SU-DHL-6 (cell line): ENCODE results near the gene TSHR.

ENCODE experiments used
- H2AFZ ChIP-seq: fragments of 200-600 bp; sonication (generic); 2 replicates; pipeline ENCODE4 v1.6.1; 2014; ENCODE audit warnings: low read depth, mild to moderate bottlenecking, moderate library complexity, mixed read lengths, antibody characterized with exemption, low read length; ENCODE audit not compliant: severe bottlenecking
- H3F3A ChIP-seq: fragments of 200-600 bp; shearing (Covaris generic); 2 replicates; pipeline ENCODE4 v1.6.0; 2016; ENCODE audit warnings: antibody characterized with exemption, mild to moderate bottlenecking; ENCODE audit not compliant: insufficient read depth
- H3K27ac ChIP-seq: fragments of 200-600 bp; sonication (generic); 2 replicates; pipeline ENCODE4 v1.5.1; 2016; ENCODE audit warnings: low read depth, mild to moderate bottlenecking, low read length, moderate library complexity, mixed read lengths
- H3K27me3 ChIP-seq: fragments of 200-600 bp; sonication (generic), shearing (Covaris generic); 2 replicates; pipeline ENCODE4 v1.6.0; 2014; ENCODE audit warnings: mild to moderate bottlenecking, low read length
- H3K36me3 ChIP-seq: fragments of 200-600 bp; sonication (generic); 2 replicates; pipeline ENCODE4 v1.6.1; 2014; ENCODE audit warnings: mild to moderate bottlenecking, low read length, mixed read lengths
- H3K4me2 ChIP-seq: fragments of 300-600, 200-600 bp; shearing (Covaris generic), sonication (generic); 2 replicates; pipeline ENCODE4 v1.6.0; 2014; ENCODE audit warnings: low read length, low read depth, mild to moderate bottlenecking; ENCODE audit not compliant: poor library complexity, severe bottlenecking
- H3K4me3 ChIP-seq: fragments of 200-600 bp; sonication (generic); 2 replicates; pipeline ENCODE4 v1.5.1; 2014; ENCODE audit warnings: antibody characterized with exemption, low read length, mild to moderate bottlenecking, mixed read lengths; ENCODE audit not compliant: insufficient read depth, poor library complexity, severe bottlenecking
- H3K79me2 ChIP-seq: fragments of 200-600 bp; sonication (generic); 2 replicates; pipeline ENCODE4 v1.6.1; 2014; ENCODE audit warnings: mild to moderate bottlenecking, low read length, moderate library complexity; ENCODE audit not compliant: insufficient read depth
- H3K9ac ChIP-seq: fragments of 200-600 bp; sonication (generic); 2 replicates; pipeline ENCODE4 v1.7.0; 2014; ENCODE audit warnings: mild to moderate bottlenecking, low read length
- H3K9me2 ChIP-seq: fragments of 200-600 bp; sonication (generic); replicated peaks from 2 replicates; pipeline ENCODE4 v1.6.1; 2014; ENCODE audit warnings: low read length; ENCODE audit not compliant: insufficient read depth
- H3K9me3 ChIP-seq: fragments of 200-600 bp; sonication (generic); 2 replicates; pipeline ENCODE4 v1.6.1; 2014; ENCODE audit warnings: low read length, mixed read lengths; ENCODE audit not compliant: insufficient read depth
- H4K20me1 ChIP-seq: fragments of 200-600 bp; sonication (generic); 2 replicates; pipeline ENCODE4 v1.6.1; 2014; ENCODE audit warnings: low read depth, mild to moderate bottlenecking, antibody characterized with exemption, low read length, moderate library complexity, mixed read lengths
- CTCF ChIP-seq: fragments of 200-600 bp; sonication (generic); IDR thresholded peaks from one replicate; pipeline ENCODE4 v1.5.1; 2017; ENCODE audit warnings: antibody characterized with exemption, mild to moderate bottlenecking, low read length, moderate library complexity; ENCODE audit not compliant: insufficient read depth, poor library complexity, severe bottlenecking
- EZH2phosphoT487 ChIP-seq: fragments of 200-600 bp; sonication (generic), shearing (Covaris generic); conservative IDR thresholded peaks from 2 replicates; pipeline ENCODE4 v1.6.1; 2018; ENCODE audit warnings: mild to moderate bottlenecking, antibody characterized with exemption, low read length, moderate library complexity, mixed read lengths

Gene TSHR

DNA sequence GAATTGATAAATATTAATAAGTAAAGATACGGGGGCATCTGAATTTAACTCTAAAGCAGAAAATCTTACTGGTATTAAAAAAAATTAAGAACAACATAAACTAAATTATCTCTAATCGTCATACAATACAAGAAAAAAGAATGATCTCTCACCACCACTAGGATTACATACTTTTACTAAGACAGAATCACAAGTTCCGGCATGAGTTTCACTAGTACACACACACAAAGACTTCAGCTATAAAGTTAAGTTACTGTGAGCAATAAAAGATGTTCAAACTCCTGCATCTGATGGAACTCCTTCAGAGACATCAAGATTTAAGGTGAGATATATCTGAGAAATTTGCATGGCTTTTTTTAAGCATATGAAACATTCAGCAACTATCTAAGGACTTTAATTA lies 35.8 kb upstream of the TSHR start:
- TF ChIP-seq EZH2phosphoT487 = no peak
- no peak for TF ChIP-seq CTCF
- Histone ChIP-seq H3K27ac (no peak overlapping the region), H3K9ac (no peak overlapping the region), H2AFZ (no peak overlapping the region), H3K79me2 (no peaks in the 10 kb centered on the region), H3K36me3 (no peaks in the 10 kb centered on the region; the same call in 1 of the 2 replicates), H3K4me2 (no peak overlapping the region), H3K4me3 (no peak overlapping the region), H4K20me1 (no peaks in the 10 kb centered on the region), H3K9me3 (no peaks in the 10 kb centered on the region), H3F3A (no peaks in the 10 kb centered on the region), H3K9me2 (no peaks in the 10 kb centered on the region), H3K27me3 (no peaks in the 10 kb centered on the region)

DNA sequence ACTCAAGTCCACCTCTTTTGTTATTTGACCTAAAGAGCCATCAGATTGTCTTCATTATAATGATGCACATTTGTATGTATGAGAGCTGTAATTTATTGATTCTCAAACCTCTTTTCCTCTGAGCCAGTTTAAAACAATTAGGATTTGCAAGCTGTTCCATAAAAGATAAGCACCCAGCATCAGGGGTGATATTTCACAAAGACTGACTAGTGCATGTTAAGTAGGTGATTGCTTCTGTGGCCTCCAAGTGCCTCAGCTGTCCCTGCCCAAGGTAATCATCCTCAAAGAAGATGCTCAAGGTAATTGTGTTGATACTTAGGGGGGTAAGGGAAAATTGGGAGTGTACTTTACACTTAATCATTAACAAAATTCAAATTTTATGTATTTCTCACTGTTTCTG lies 32.1 kb upstream of the TSHR start:
- TF ChIP-seq EZH2phosphoT487 (no peak), CTCF (no peak)
- no peaks in the 10 kb centered on the region for H3F3A ChIP-seq
- H3K36me3 ChIP-seq = no peaks in the 10 kb centered on the region
- no peak overlapping the region for H3K4me2 ChIP-seq
- H3K4me3 ChIP-seq = no peak overlapping the region
- no peak overlapping the region for H2AFZ ChIP-seq
- no peaks in the 10 kb centered on the region for H3K9me2 ChIP-seq
- H3K27me3 ChIP-seq = no peaks in the 10 kb centered on the region
- H3K27ac ChIP-seq = no peak overlapping the region
- H3K9ac ChIP-seq = no peak overlapping the region
- H3K79me2 ChIP-seq = no peaks in the 10 kb centered on the region
- H3K9me3 ChIP-seq = no peaks in the 10 kb centered on the region
- H4K20me1 ChIP-seq = no peaks in the 10 kb centered on the region

GRCh38 chr14:80924365-80925103 lies 30.9 kb upstream of the TSHR start:
- H3K9me2 ChIP-seq = no peaks in the 10 kb centered on the region
- H3K27ac ChIP-seq = no peak overlapping the region
- TF ChIP-seq EZH2phosphoT487 = no peak
- no peak for TF ChIP-seq CTCF
- H4K20me1 ChIP-seq = no peaks in the 10 kb centered on the region
- no peak overlapping the region for H3K9ac ChIP-seq
- no peaks in the 10 kb centered on the region for H3F3A ChIP-seq
- no peaks in the 10 kb centered on the region for H3K9me3 ChIP-seq
- no peaks in the 10 kb centered on the region for H3K27me3 ChIP-seq
- no peak overlapping the region for H3K4me2 ChIP-seq
- H3K79me2 ChIP-seq = no peaks in the 10 kb centered on the region
- H2AFZ ChIP-seq = no peak overlapping the region
- H3K4me3 ChIP-seq = no peak overlapping the region
- no peaks in the 10 kb centered on the region for H3K36me3 ChIP-seq
